Endothelial cell of umbilical vein (primary cell): ENCODE results near the gene PODXL2. TPM values are rescaled to one million over a fixed set of nuclear protein-coding genes. Genes with fewer than 3 reads are reported as not detected.

Experiments
- BruUV-seq: library from RNA; stranded (reverse); fragments of 400-500 nt; replicated peaks from 2 replicates; lab custom pipeline; 2021; lab: Mats Ljungman, UMichigan
- CTCF ChIA-PET: fragments of 300-600, 350-600 bp; sonication (Branson Sonifier 250); formaldehyde crosslinking; loops from one replicate; lab custom pipeline; 2021; ENCODE audit warnings: antibody characterized with exemption, inconsistent platforms; lab: Charles Lee
- POLR2A ChIA-PET: fragments of 300-600, 350-600 bp; sonication (Branson Sonifier 250); formaldehyde crosslinking; loops from one replicate; lab custom pipeline; 2021; ENCODE audit warnings: antibody characterized with exemption, inconsistent platforms; lab: Charles Lee
- DNase-seq: peaks from one replicate; pipeline ENCODE4 v3.0.0-alpha.2; 2011; ENCODE audit warnings: low read depth, low spot score
- FAIRE-seq: peaks from 2 replicates; lab custom pipeline; 2011; peaks lifted over from hg19 to GRCh38; lab: Jason Lieb, UNC
- H2AFZ ChIP-seq: 2 replicates; pipeline ENCODE4 v1.6.0; 2012; ENCODE audit warnings: low read depth, low read length, control low read depth, inconsistent platforms
- H3K27ac ChIP-seq: 2 replicates; pipeline ENCODE4 v1.5.1; 2011; ENCODE audit warnings: low read depth, mild to moderate bottlenecking, control low read depth, low read length, moderate library complexity; ENCODE audit not compliant: insufficient read depth
- H3K27me3 ChIP-seq, 2 experiments: 2 replicates each; pipeline versions ENCODE4 v1.6.0 to v1.6.1; 2011; ENCODE audit warnings: low read length in 2 of 2, mixed read lengths in 1 of 2; ENCODE audit not compliant: control insufficient read depth in 2 of 2, insufficient read depth in 2 of 2
- H3K36me3 ChIP-seq, 2 experiments: 2 replicates in 1 of 2; 3 replicates in 1 of 2; pipeline ENCODE4 v1.5.1; 2011; ENCODE audit warnings: low read length in 2 of 2, mild to moderate bottlenecking in 1 of 2, moderate library complexity in 1 of 2; ENCODE audit not compliant: control insufficient read depth in 2 of 2, insufficient read depth in 2 of 2; ENCODE audit errors: extremely low read depth in 1 of 2
- H3K4me1 ChIP-seq: 3 replicates; pipeline ENCODE4 v1.5.1; 2011; ENCODE audit warnings: mild to moderate bottlenecking, low read length; ENCODE audit not compliant: control insufficient read depth, insufficient read depth; ENCODE audit errors: extremely low read depth
- H3K4me2 ChIP-seq: 2 replicates; pipeline ENCODE4 v1.6.1; 2011; ENCODE audit warnings: low read length, control low read depth, mixed read lengths; ENCODE audit not compliant: insufficient read depth
- H3K4me3 ChIP-seq, 3 experiments: fragments of 200-600 bp in 1 of 3; sonication (generic), shearing (Covaris generic) in 1 of 3; replicated peaks in 1 of 3; 2 replicates each; pipeline ENCODE4 v1.5.1; 2011 to 2016; ENCODE audit warnings: control low read depth in 3 of 3, low read length in 3 of 3, mild to moderate bottlenecking in 2 of 3, inconsistent platforms in 1 of 3, low read depth in 1 of 3, moderate library complexity in 1 of 3; ENCODE audit not compliant: insufficient read depth in 1 of 3
- H3K79me2 ChIP-seq: 2 replicates; pipeline ENCODE4 v1.6.0; 2012; ENCODE audit warnings: low read length, inconsistent platforms; ENCODE audit not compliant: control insufficient read depth, insufficient read depth
- H3K9ac ChIP-seq: replicated peaks from 2 replicates; pipeline ENCODE3; 2011; ENCODE audit warnings: low read length, control low read depth; ENCODE audit not compliant: insufficient read depth; ENCODE audit errors: extremely low read depth
- H3K9me1 ChIP-seq: replicated peaks from 3 replicates; pipeline ENCODE4 v1.6.0; 2011; ENCODE audit warnings: mild to moderate bottlenecking, low read length; ENCODE audit not compliant: control insufficient read depth, insufficient read depth; ENCODE audit errors: extremely low read depth
- H3K9me3 ChIP-seq: replicated peaks from 2 replicates; pipeline ENCODE4 v1.5.1; 2012; ENCODE audit warnings: low read length, inconsistent platforms; ENCODE audit not compliant: control insufficient read depth, insufficient read depth
- H4K20me1 ChIP-seq: replicated peaks from 2 replicates; pipeline ENCODE3; 2011; ENCODE audit warnings: mild to moderate bottlenecking, low read length; ENCODE audit not compliant: control insufficient read depth, insufficient read depth; ENCODE audit errors: extremely low read depth
- EZH2 ChIP-seq: IDR thresholded peaks from 2 replicates; pipeline ENCODE4 v1.6.1; 2012; ENCODE audit warnings: borderline replicate concordance, low read depth, mild to moderate bottlenecking, moderate library complexity, low read length, inconsistent platforms; ENCODE audit not compliant: severe bottlenecking
- FOS ChIP-seq: IDR thresholded peaks from 2 replicates; pipeline ENCODE4 v1.6.1; 2011; ENCODE audit warnings: mild to moderate bottlenecking, low read length, moderate library complexity, borderline replicate concordance; ENCODE audit not compliant: insufficient read depth
- GATA2 ChIP-seq: IDR thresholded peaks from 2 replicates; pipeline ENCODE4 v1.7.0; 2011; ENCODE audit warnings: low read depth, mild to moderate bottlenecking, moderate library complexity, mixed read lengths, low read length; ENCODE audit not compliant: insufficient read length, insufficient read depth
- JUN ChIP-seq: IDR thresholded peaks from 2 replicates; pipeline ENCODE4 v1.6.1; 2011; ENCODE audit warnings: borderline replicate concordance, low read depth; ENCODE audit not compliant: insufficient read length, insufficient read depth
- MYC ChIP-seq: IDR thresholded peaks from one replicate; pipeline ENCODE4 v1.6.1; 2011; ENCODE audit warnings: mild to moderate bottlenecking, low read depth, low read length
- POLR2A ChIP-seq: IDR thresholded peaks from 2 replicates; pipeline ENCODE4 v1.6.1; 2012; ENCODE audit warnings: low read depth, mild to moderate bottlenecking, control low read depth, low read length
- POLR2AphosphoS5 ChIP-seq: IDR thresholded peaks from 2 replicates; pipeline ENCODE4 v1.6.1; 2012; ENCODE audit warnings: low read depth, mild to moderate bottlenecking, control low read depth, low read length, moderate library complexity; ENCODE audit not compliant: insufficient read depth
- dilution Hi-C: fragments of 300-500 bp; cut with MboI; formaldehyde crosslinking; loops from one replicate; pipeline ENCODE4 v1.15.0; 2019; ENCODE audit warnings: low sequenced_read_pairs; ENCODE audit not compliant: extremely low pct_ligation_motif_present
- intact Hi-C: fragments of 100-400 bp; cut with micrococcal nuclease; formaldehyde crosslinking; loops from one replicate; pipeline ENCODE4 v1.10.0; 2022
- polyA plus RNA-seq, 4 experiments: library from polyadenylated mRNA; depleted of rRNA in 3 of 4; stranded (reverse) in 3 of 4; unstranded in 1 of 4; fragments of >200 nt; gene quantifications; 2 replicates each; pipeline versions ENCODE4 v1.2.1 to v1.2.3, GENCODE V29; 2011 to 2012; ENCODE audit warnings: missing spikeins in 1 of 4
- total RNA-seq: library from RNA; stranded (reverse); gene quantifications from 2 replicates; pipeline ENCODE4 v1.2.3, GENCODE V29; 2021
- TF ChIP-seq, protein P1 (sequence below), 2 donors: IDR thresholded peaks; 1 replicate in 1 of 2; 2 replicates in 1 of 2; pipeline ENCODE4 v1.5.1; 2011; ENCODE audit warnings: low read length in 2 of 2, mild to moderate bottlenecking in 2 of 2, moderate library complexity in 2 of 2, control low read depth in 1 of 2, inconsistent platforms in 1 of 2, low read depth in 1 of 2; ENCODE audit not compliant: insufficient read depth in 1 of 2; ENCODE audit errors: extremely low read depth in 1 of 2
- TF ChIP-seq, protein P2 (sequence below): IDR thresholded peaks from 2 replicates; pipeline ENCODE4 v1.6.1; 2011; ENCODE audit not compliant: insufficient read depth, insufficient read length

The PODXL2 gene
- total and polyA plus RNA-seq, 2 donors (not counting 3 experiments of a cell fraction or from before 2014, with no cell fraction given), result 5.5 to 6.5 TPM

DNA sequence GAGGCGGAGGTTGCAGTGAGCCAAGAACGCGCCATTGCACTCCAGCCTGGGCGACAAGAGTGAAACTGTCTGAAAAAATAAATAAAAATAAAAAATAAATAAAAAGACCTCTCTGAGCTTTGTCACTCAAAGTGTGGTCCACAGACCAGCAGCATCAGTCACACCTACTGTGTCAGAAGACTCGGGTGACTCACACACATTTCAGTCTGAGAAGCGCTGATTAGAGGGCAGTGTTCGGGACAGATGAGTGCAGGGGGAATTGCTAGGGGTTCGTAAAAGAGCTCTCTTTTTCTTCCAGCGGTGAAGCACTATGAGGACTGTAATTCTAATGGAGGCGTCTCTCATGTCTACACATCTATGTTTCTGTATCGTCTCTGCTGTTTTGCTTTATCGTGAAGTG lies 5.7 kb downstream of the PODXL2 start:
- DNase-seq (no peak), FAIRE-seq (no peak)
- H3K4me3 ChIP-seq, result no peak overlapping the region
- H3K27me3 ChIP-seq, result peaks cover 16 to 26% of the 10 kb centered on the region in 2 experiments
- no peak overlapping the region for H2AFZ ChIP-seq
- H3K4me1 ChIP-seq, result peaks cover 2% of the 10 kb centered on the region
- no peak overlapping the region for H3K27ac ChIP-seq
- H3K9me3 ChIP-seq, result no peaks in the 10 kb centered on the region
- no peak overlapping the region for H3K9ac ChIP-seq
- H4K20me1 ChIP-seq, result no peaks in the 10 kb centered on the region
- intact Hi-C loops, result no loop called here
- CTCF ChIA-PET, result interaction anchor here (1.0 kb wide), 1 partner anchor 59 kb away, joined by 3 read pairs; no protein-coding TSS in a partner anchor
- dilution Hi-C loops, result no loop called here
- H3K79me2 ChIP-seq, result no peaks in the 10 kb centered on the region
- H3K4me2 ChIP-seq, result no peak overlapping the region
- no peaks in the 10 kb centered on the region for H3K9me1 ChIP-seq
- no peak for TF ChIP-seq MYC
- TF ChIP-seq POLR2AphosphoS5, result no peak
- no peak for TF ChIP-seq JUN
- no peak for TF ChIP-seq POLR2A
- TF ChIP-seq, protein P1, sequence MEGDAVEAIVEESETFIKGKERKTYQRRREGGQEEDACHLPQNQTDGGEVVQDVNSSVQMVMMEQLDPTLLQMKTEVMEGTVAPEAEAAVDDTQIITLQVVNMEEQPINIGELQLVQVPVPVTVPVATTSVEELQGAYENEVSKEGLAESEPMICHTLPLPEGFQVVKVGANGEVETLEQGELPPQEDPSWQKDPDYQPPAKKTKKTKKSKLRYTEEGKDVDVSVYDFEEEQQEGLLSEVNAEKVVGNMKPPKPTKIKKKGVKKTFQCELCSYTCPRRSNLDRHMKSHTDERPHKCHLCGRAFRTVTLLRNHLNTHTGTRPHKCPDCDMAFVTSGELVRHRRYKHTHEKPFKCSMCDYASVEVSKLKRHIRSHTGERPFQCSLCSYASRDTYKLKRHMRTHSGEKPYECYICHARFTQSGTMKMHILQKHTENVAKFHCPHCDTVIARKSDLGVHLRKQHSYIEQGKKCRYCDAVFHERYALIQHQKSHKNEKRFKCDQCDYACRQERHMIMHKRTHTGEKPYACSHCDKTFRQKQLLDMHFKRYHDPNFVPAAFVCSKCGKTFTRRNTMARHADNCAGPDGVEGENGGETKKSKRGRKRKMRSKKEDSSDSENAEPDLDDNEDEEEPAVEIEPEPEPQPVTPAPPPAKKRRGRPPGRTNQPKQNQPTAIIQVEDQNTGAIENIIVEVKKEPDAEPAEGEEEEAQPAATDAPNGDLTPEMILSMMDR (IDR thresholded peaks at IDR 0.05; ENCODE audit: extremely low read depth in 1 of 2, insufficient read depth in 1 of 2, low read depth in 1 of 2, low read length in 2 of 2), result no peak
- TF ChIP-seq, protein P2, sequence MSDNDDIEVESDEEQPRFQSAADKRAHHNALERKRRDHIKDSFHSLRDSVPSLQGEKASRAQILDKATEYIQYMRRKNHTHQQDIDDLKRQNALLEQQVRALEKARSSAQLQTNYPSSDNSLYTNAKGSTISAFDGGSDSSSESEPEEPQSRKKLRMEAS, result no peak
- no peak for TF ChIP-seq EZH2
- no peak for TF ChIP-seq GATA2
- TF ChIP-seq FOS, result no peak
- no TSS peak for BruUV-seq
- no peaks in the 10 kb centered on the region for H3K36me3 ChIP-seq
- POLR2A ChIA-PET, result no interaction called here
